Adipocyte (in vitro differentiated cells): ENCODE results near the gene KRT72.
"Not testable (repeated sequence)": the region's sequence is repeated elsewhere in the genome, so short reads cannot be mapped to it uniquely, and the experiment has no call there.

Source experiments
- DNase-seq: peaks from one replicate; pipeline ENCODE4 v3.0.0-alpha.2; 2015; ENCODE audit warnings: low read depth
- H3K27me3 ChIP-seq: replicated peaks from 2 replicates; pipeline ENCODE4 v1.7.0; 2013; ENCODE audit warnings: mild to moderate bottlenecking, low read length, moderate library complexity; ENCODE audit not compliant: control insufficient read depth, insufficient read depth
- H3K36me3 ChIP-seq: 2 replicates; pipeline ENCODE4 v1.7.0; 2013; ENCODE audit warnings: low read length, mild to moderate bottlenecking, moderate library complexity; ENCODE audit not compliant: control insufficient read depth, insufficient read depth, severe bottlenecking
- H3K4me1 ChIP-seq: 2 replicates; pipeline ENCODE4 v1.7.0; 2013; ENCODE audit warnings: mild to moderate bottlenecking, low read length, moderate library complexity; ENCODE audit not compliant: control insufficient read depth, insufficient read depth
- H3K4me3 ChIP-seq: 2 replicates; pipeline ENCODE4 v1.7.0; 2013; ENCODE audit warnings: mild to moderate bottlenecking, low read length, moderate library complexity
- H3K9ac ChIP-seq: 2 replicates; pipeline ENCODE4 v1.7.0; 2013; ENCODE audit warnings: mild to moderate bottlenecking, low read length, moderate library complexity
- H3K9me3 ChIP-seq: 2 replicates; pipeline ENCODE4 v1.7.0; 2013; ENCODE audit warnings: mild to moderate bottlenecking, low read length, moderate library complexity; ENCODE audit not compliant: control insufficient read depth

Gene KRT72

DNA sequence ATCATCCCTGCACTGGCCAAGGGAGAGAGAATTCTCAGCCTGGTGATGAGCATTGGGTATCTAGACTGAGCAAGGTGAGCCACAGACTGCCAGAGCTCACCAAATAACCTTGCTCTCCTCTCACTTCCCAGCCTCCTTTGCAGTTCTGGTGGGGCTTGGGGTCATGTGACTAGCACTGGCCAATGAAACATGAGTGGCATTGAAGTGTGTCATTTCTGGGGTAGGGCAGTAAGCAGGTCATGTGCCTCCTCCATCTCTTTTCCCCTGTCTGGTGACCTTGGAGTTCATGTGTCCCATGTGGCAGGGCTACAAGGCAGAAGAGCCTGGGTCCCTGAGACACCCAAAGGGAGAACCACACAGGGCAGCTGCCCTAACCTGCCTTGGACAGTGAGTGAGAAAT, 3.6 kb upstream of the KRT72 start:
- Histone ChIP-seq H3K9ac (no peak overlapping the region), H3K4me1 (no peaks in the 10 kb centered on the region), H3K27me3 (peaks cover 78% of the 10 kb centered on the region), H3K9me3 (peaks cover 4% of the 10 kb centered on the region), H3K36me3 (no peaks in the 10 kb centered on the region), H3K4me3 (no peak overlapping the region)
- no peak for DNase-seq

DNA sequence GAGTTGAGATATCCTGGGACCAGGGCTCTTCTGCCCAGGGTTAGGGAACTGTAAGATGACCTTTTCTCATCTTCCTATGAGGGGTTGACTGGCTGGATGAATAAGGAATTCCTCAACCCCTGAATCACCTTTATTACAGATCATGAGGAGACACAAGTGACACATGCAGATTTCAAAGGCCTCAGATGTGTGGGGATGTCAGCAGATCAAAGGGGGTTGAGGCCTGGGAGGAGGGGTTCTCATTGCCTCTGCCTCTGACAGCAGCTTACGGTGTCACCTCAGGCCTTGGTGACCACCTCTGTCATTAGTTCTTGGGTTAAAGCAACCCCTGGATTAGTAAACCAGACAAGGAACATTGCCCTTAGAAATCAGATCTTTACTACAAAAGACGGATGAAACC, 2.1 kb upstream of the KRT72 start:
- Histone ChIP-seq H3K36me3 (no peaks in the 10 kb centered on the region), H3K4me3 (no peak overlapping the region), H3K4me1 (no peaks in the 10 kb centered on the region), H3K9ac (no peak overlapping the region), H3K27me3 (peaks cover 73% of the 10 kb centered on the region), H3K9me3 (peaks cover 4% of the 10 kb centered on the region)
- DNase-seq, result no peak

DNA sequence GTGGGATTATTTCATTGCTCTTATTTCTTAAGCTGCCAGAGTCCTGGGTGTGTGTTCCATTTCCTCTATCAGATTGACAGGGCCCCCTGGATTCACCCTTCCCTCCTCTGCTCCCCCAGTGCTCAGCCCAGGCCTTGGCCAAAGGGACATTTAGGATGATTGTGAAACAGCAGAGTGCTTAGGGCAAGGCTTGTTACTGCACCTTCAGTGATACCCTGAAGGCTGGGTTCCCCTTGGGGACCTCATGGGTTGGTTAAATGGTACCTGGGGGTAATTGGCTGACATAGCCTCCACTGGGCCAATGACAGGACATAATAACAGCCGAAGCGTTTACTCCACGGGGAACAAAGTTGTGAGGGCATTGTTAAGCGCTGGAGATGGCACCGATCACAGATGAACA, 1.3 kb upstream of the KRT72 start:
- Histone ChIP-seq H3K9ac (no peak overlapping the region), H3K4me3 (no peak overlapping the region), H3K27me3 (peaks cover 66% of the 10 kb centered on the region), H3K9me3 (peaks cover 4% of the 10 kb centered on the region), H3K36me3 (no peaks in the 10 kb centered on the region), H3K4me1 (no peaks in the 10 kb centered on the region)
- DNase-seq, result no peak

DNA sequence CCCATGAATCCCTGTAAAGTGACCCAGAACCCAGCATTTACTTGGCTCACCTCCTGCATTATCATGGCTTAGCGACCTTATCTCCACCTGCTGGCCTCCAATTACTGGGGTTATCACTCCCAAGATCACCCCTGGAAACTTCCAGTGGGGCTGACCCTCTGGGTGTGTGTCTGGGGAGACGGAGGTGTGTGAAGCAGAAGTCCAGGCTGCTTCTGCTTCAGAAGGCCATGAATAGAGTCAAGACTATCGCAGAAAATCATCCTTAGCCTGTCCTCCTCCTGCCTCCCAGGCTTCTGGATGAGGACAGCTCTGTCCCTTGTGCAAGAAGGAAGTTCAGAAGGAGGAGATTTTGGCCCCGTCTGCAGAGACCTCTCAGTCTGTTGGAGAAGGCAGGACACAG, 408 bp upstream of the KRT72 start:
- Histone ChIP-seq H3K4me1 (no peaks in the 10 kb centered on the region), H3K9me3 (peaks cover 4% of the 10 kb centered on the region), H3K36me3 (no peaks in the 10 kb centered on the region), H3K9ac (no peak overlapping the region), H3K4me3 (no peak overlapping the region), H3K27me3 (peaks cover 57% of the 10 kb centered on the region)
- DNase-seq, result no peak

DNA sequence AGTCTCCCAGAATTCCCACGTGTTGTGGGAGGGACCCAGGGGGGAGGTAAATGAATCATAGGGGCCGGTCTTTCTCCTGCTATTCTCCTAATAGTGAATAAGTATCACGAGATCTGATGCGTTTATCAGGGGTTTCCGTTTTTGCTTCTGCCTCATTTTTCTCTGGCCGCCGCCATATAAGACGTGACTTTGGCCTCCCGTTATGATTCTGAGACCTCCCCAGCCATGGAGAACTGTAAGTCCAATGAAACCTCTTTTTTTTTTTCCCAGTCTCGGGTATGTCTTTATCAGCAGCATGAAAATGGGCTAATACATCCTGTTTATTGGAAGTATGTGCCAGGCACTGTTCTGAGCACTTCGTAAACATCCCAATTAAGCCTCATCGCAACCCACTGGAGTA, 788 bp downstream of the KRT72 start:
- DNase-seq, result no peak
- no peaks in the 10 kb centered on the region for H3K36me3 ChIP-seq
- H3K4me3 ChIP-seq, result no peak overlapping the region
- no peak overlapping the region for H3K9ac ChIP-seq
- peaks cover 46% of the 10 kb centered on the region for H3K27me3 ChIP-seq
- no peaks in the 10 kb centered on the region for H3K4me1 ChIP-seq
- peaks cover 4% of the 10 kb centered on the region for H3K9me3 ChIP-seq

DNA sequence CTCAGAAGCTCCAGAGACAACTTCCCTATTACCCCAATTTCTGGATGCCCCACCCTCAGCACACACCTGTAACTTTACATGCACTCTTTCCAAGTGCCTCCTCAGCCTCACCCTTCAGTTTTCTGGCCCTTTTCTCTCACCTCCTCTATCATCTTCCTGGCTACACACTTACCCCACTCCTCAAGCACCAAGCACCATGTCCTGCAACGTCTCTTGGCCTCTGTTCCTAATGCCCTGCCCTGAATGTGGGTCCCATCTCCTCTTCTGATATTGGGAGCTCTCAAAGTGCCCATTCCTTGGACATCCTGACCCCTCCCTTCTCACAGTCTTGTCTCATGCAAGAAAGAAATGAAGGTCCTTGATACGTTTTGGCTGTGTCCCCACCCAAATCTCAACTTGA, 1.2 kb downstream of the KRT72 start:
- DNase-seq, result no peak

DNA sequence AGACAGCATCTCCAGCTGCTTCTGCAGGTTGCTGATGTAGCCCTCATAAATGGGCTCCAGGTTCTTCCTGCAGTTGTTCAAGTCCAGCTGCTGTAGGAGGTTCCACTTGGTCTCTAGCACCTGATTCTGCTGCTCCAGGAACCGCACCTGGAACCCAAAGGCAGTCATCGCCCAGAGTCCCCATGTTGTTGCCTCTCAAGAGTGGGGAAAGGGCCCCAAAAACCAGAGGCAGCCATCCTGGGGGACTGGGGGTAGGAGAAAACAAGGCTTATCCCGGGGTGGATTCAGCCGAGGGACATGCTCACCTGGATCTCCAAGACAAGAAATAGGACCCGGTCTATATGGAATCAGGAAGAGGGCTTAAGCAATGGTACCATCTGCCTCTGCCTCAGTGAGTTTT, 2.3 kb downstream of the KRT72 start:
- H3K36me3 ChIP-seq, result no peaks in the 10 kb centered on the region
- H3K27me3 ChIP-seq, result peaks cover 37% of the 10 kb centered on the region
- no peak overlapping the region for H3K4me3 ChIP-seq
- DNase-seq, result no peak
- H3K9ac ChIP-seq, result no peak overlapping the region
- H3K4me1 ChIP-seq, result no peaks in the 10 kb centered on the region
- H3K9me3 ChIP-seq, result peaks cover 4% of the 10 kb centered on the region

More for the DNA sequence above, 1.2 kb downstream of the KRT72 start:
- Histone ChIP-seq H3K9me3 (peaks cover 4% of the 10 kb centered on the region), H3K4me3 (no peak overlapping the region), H3K4me1 (no peaks in the 10 kb centered on the region), H3K27me3 (peaks cover 43% of the 10 kb centered on the region), H3K9ac (no peak overlapping the region), H3K36me3 (no peaks in the 10 kb centered on the region)

DNA sequence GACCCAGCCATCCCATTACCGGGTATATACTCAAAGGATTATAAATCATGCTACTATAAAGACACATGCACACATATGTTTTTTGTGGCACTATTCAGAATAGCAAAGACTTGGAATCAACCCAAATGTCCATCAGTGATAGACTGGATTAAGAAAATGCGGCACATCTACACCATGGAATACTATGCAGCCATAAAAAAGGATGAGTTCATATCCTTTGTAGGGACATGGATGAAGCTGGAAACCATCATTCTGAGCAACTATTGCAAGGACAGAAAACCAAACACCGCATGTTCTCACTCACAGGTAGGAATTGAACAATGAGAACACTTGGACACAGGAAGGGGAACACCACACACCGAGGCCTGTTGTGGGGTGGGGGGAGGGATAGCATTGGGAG, 7.0 kb downstream of the KRT72 start:
- not testable (repeated sequence) for H3K4me1 ChIP-seq, H3K9me3 ChIP-seq, H3K9ac ChIP-seq, H3K36me3 ChIP-seq, DNase-seq, H3K4me3 ChIP-seq
- H3K27me3 ChIP-seq, result peaks cover 31% of the 10 kb centered on the region

DNA sequence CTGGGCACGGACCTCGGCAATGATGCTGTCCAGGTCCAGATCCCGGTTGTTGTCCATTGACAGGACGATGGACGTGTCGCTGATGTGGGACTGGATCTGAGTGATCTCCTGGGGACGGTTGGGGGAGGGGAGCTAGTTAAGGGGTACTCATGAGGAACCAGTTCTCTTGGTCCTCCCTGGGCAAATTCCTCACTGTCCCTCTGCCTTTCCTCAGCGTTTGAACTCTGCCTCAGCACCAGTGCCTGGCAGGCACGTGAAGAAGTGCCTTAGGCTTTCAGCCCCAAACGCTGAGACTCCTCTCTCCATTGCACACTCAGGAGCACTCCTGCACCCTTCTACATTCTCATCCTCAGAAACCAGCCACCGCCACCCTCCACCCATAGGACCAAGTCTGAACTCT, 9.7 kb downstream of the KRT72 start:
- no peaks in the 10 kb centered on the region for H3K36me3 ChIP-seq
- DNase-seq, result no peak
- no peaks in the 10 kb centered on the region for H3K4me1 ChIP-seq
- no peaks in the 10 kb centered on the region for H3K9me3 ChIP-seq
- no peak overlapping the region for H3K4me3 ChIP-seq
- H3K27me3 ChIP-seq, result peaks cover 50% of the 10 kb centered on the region
- H3K9ac ChIP-seq, result no peak overlapping the region

DNA sequence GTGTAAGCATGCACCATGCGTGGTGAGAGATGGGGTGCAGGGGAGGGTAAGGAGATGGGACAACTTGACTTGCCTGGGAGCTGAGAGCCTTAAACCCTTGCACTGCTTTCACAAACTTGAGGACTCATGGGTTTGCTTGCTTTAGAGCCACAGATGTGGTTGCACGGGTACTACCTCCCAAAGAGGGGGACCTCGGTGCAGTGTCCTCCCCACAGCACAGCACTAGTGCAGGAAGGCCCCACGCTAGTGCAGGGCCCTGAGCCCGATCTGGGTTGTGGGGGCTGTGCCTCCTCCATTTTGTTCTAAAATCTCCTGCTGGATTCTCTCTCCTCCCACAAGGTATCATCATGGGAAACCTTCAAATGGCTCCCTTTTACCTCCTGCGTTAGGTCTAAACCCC, 11.2 kb downstream of the KRT72 start:
- Histone ChIP-seq H3K9ac (no peak overlapping the region), H3K9me3 (no peaks in the 10 kb centered on the region), H3K4me3 (no peak overlapping the region), H3K4me1 (no peaks in the 10 kb centered on the region), H3K36me3 (no peaks in the 10 kb centered on the region), H3K27me3 (peaks cover 55% of the 10 kb centered on the region)
- DNase-seq, result no peak

DNA sequence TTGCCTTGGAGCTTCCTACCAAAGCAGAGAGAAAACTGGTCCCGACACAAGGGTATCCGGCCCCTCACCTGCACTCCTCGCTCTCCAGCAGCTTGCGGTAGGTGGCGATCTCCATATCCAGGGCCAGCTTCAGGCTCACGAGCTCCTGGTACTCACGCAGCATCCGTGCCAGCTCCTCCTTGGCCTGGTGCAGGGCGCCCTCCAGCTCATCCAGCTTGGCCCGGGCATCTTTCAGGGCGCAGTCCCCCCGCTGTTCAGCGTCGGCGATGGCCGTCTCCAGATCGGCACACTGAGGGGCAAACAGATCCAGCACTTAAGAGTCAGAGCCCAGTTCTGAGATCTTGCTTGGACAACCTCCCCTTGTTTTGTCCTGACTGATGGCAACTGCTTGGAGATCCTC, 13.7 kb downstream of the KRT72 start:
- no peaks in the 10 kb centered on the region for H3K4me1 ChIP-seq
- H3K36me3 ChIP-seq, result no peaks in the 10 kb centered on the region
- no peak for DNase-seq
- no peaks in the 10 kb centered on the region for H3K9me3 ChIP-seq
- no peak overlapping the region for H3K4me3 ChIP-seq
- peaks cover 58% of the 10 kb centered on the region for H3K27me3 ChIP-seq
- no peak overlapping the region for H3K9ac ChIP-seq

DNA sequence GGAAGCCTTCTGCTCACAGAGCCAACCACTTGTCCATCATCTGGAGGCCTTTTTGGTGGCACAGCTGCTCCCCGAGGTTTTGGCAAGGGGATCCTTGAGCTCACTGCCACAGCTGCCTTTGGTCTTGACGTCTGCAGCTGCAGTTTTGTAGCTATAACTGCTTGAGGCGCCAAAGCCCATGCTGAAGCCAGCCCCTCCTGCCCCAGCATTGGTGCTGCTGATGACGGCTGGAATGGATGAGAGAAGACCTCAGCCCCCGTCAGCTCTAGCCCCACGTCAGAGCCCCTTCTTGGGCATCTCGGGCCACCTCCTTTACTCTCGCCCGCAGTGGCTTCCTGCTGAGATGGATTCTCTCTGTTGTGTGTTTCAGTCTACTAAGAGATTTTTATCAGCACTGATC, 15.3 kb downstream of the KRT72 start:
- no peak overlapping the region for H3K9ac ChIP-seq
- H3K4me1 ChIP-seq, result no peaks in the 10 kb centered on the region
- no peak overlapping the region for H3K4me3 ChIP-seq
- H3K36me3 ChIP-seq, result no peaks in the 10 kb centered on the region
- no peak for DNase-seq
- peaks cover 45% of the 10 kb centered on the region for H3K27me3 ChIP-seq
- no peaks in the 10 kb centered on the region for H3K9me3 ChIP-seq
